ENCODE data around the gene KRT83.

KRT83 gene

GRCh38 chr12:52320784-52321400 lies at the start of gene KRT83:
Gene KRT83, minus strand, starts transcription at chr12:52321398. Its CDS starts 63 bp downstream, at chr12:52321335.
- no peak for DNase-seq

DNA sequence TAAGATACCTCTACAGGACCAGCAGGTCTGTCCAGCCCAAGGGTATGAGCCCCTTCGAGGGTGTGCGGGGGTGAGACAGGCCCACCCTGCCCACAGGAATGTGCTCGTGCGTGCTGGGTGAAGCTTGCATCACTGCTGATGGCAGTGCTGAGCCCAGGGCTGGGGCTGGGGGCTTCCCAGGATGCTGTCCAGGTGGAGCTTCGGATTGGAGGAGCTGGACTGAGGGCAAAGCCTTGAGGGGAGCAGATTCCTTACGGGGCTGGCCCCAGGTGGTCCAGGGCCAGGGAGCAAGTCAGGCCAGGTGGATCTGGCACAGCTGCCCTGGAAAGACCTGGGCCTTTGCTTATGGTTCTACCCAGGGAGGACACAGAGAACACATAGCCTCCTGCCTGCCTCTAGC lies 48.6 kb upstream of the KRT83 start:
- no peak for DNase-seq

GRCh38 chr12:52369211-52369610 lies 48.0 kb upstream of the KRT83 start:
- no peak for DNase-seq

DNA sequence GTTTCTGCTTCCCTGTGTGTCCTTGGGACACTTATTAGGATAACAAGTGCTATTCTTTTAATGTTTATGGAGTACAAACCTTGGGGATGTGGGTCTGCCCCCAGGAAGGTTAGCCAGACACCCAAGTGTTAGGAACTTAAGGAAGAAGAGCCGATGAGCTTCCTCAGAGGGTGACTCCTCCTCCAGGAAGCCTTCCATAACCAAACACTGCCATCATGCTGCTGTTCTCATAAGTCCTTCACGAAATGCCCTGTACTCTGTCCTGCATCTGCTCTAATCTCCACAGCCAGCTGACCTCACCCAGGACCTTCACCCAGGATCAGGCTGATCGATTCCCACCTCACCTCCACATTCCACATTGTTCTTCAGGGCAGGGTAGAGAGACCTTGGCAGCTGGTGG lies 47.3 kb upstream of the KRT83 start:
- DNase-seq = no peak

- DNase-seq = no peak
These were observed 46.7 kb upstream of the KRT83 start for GRCh38 chr12:52367876-52368275.

- DNase-seq = no peak
These were observed 45.7 kb upstream of the KRT83 start, which contains the start of gene KRT85 for GRCh38 chr12:52366738-52367485. Gene KRT85, minus strand, starts transcription at chr12:52367481. Its CDS starts 76 bp downstream, at chr12:52367405.

DNA sequence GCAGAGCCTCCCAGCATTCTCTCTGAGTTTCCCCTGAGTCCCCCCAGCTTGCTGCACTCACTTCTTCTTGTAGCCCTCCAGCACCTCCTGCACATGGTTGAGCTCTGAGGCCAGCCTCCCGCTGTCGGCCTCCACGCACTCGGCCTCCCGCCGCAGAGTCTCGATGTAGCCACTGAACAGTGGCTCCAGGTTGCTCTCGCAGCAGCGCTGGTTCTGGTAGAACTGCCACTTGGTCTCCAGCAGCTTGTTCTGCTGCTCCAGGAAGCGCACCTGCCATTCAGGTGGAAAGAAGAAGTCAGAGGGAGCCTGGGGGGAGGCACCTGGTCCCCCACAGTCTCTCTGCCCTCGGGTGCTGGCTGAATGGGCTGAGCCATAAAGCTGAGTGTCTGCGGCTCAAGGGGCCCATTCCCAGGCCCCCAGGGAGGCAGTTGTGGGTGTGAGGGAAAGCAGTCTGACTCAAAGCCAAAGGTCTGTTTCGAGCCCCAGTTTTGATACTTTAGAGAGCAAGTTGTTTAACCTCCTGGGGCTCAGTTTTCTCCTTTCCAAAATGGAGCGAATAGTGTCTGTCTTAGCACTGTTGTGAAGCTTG lies 43.8 kb upstream of the KRT83 start:
- DNase-seq = no peak

- DNase-seq = no peak
These were observed 42.9 kb upstream of the KRT83 start for GRCh38 chr12:52364061-52364460.

- DNase-seq = no peak
These were observed 42.0 kb upstream of the KRT83 start for GRCh38 chr12:52363111-52363679.

GRCh38 chr12:52362118-52362726 lies 41.0 kb upstream of the KRT83 start:
- DNase-seq = no peak

DNA sequence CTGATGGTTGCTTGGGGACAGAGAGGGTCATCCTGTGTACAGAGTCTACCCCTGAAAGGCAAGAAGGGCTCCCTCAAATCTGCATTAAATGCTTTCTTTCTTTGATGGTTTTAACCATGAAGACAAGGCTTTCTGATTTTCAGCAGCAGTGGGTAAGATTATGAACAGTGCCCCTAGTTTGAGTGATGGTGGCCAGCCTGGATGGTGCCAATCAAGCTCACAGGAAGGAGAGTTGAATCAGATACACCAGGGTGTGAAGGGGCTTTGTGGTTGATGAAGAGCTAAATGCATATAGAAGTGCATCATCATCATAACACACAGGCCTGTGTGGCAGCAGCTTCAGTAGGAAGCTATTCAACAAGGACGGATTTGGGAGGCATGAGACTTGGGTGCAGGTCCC lies 40.4 kb upstream of the KRT83 start:
- DNase-seq = no peak

DNA sequence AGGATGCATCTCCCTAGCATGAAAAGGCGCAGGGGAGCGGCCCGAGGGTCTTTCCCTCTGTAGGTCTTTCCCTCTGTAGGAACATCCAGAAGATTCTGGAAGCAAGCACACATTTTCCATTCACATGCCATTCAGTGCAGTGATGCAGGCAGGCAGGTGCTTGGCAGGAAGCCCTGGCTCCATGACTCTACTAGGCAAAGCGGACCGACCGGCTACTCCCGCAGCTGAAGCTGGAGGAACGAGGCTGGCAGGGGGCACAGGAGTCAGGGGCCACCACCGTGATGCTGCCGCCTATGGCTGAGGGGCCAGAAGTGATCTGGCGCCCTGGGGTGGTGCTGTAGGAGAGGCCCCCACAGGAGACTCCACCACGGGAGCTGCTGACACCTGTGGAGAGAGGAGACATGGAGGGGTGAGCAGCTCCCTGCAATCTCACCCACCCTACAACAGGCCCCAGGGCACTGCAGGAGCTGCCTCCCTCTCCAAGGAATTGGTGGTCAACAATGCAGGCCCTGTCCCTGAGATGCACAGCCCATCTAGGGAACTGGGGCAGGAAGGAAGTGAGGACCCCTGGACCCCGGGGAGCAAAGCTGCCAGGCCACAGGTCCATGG lies 39.6 kb upstream of the KRT83 start:
- DNase-seq = no peak

- DNase-seq = no peak
These were observed 39.0 kb upstream of the KRT83 start for GRCh38 chr12:52360106-52360662.

DNA sequence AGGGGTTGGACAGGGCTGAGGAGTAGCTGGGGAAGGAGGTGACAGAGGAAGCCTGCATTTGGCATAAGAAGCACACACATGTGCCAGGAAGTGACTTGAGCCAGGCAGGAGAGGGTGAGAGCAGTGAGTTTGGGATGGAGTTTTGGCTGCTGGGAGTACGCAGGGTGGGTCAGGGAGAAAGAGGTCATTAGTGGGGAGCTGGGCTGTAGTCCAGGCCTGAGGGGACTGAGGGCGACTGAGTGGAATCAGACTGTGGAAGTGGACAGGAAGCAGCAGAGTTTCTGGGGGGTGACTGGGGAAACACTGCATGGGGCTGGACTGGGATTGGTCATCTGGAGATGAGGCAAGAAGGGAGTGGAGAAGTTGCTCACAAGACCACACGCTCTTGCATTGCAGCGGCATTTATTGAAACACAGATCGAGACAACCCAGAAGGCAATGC lies 38.4 kb upstream of the KRT83 start:
- no peak for DNase-seq

GRCh38 chr12:52358575-52359350 lies 37.6 kb upstream of the KRT83 start:
- no peak for DNase-seq

DNA sequence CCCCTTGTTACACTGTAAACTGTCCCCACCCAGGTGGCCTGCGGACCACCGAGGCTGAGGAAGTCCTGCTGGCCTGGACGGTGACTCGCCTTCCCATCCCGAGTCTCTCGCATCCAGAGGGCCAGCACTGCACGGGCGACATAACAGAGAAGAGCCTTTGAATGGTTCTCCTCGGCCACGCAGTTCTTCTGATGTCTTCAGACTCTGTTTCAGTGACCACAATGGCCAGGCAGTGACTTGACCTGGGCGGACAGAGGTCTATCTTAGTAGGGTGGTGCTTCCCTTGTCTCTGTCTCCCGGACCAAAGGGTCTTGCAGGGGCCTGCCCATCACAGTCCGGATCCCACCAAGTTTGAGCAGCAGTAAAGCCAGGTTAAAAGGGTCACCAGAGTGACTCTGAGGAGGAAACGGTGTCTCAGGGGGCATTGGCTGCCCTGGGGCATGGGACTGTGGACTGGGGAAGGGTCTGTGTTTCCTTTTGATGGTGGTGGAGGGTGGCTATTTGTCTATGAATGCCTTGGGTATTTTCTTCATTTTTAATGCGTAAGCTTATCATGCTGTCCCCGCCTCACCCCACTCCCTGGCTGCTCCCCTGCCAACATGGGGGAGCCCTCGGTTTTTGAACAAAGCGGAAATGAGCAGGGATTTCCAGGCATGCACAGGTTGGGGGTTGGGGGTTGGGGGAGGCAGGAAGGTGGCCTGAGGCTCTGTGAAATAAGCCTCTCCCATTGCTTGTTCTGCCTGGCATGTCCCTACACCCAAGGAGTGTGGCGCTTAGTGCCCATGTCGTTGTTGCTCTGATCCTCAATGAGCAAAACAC lies 35.8 kb upstream of the KRT83 start:
- no peak for DNase-seq

DNA sequence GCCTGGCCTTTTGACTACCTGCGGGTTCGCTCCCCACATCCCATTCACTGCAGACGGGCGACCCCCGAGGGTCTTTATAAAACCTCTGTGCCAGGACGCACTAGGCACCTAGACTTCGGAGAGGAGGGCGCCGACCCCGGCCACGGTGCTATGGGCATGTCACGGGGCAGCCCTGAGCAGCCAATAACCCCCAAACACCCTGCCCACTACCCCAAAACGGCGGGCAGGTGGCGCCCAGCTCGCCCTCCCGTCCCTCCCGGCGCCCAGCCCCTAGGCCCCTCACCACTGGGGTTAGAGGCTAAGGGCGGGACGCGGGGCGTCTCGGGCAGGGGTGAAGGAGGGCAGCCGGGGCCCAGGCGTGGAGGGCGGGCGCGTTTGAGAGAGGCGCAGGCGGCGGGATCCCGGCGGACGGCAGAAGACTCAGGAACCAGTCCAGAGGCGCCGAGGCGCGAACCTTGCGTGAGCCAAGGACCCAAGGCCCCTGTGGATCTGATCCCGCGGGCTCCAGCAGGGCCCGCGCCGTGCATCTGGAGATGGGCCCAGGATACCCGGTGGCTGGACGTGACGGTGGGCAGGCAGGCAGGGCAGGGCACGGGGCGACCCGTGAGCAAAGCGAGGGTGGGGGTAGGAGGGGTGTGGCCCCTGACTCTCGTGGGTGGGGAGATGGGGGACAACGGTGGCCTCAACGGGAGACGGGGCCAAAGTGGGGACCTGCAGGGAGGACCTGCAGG lies 35.0 kb upstream of the KRT83 start:
- no peak for DNase-seq

- DNase-seq = no peak
These were observed 34.0 kb upstream of the KRT83 start for GRCh38 chr12:52355176-52355575.

DNA sequence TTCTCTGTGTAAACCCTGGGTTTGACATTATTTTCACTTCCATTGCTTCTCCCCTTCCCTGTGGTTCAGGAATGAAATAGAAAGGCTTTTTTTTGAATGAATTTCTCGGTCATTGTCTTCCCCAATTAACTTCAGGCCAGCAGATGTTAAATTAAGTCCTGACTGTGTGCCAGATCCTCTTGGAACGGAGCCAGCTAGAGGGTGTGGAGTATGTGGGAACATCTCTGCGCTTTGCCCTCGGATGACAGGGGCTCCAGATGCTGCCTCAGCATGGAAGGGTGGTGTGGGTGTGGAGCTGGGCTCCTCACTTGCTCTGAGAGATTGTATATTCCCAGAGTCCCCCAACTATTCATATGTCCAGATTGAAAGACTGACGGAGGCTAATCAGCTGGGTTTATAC lies 33.0 kb upstream of the KRT83 start:
- DNase-seq = peak; percentile 71

DNA sequence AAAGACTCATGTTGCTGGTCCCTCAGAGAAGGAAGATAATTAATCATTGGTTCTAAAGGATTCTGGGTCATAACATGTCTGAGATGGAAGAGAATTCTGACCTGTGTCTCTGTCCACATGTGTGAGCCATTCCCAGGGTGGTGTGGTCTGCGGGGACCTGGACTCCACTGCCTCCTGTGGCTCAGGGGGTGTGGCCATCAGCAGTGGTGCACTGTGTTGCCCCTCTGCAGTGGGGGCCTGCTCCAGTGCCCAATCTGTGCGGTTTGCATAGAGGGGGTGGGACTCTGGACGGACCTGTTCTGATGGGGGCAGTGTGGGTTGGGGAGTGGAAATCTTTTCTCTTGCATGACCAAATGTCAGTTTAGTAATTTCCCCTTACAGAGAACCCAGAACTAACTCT lies 32.6 kb upstream of the KRT83 start:
- no peak for DNase-seq

All from DMS 273 treated with DMSO at 0.1 percent for 48 hours (cell line).